GM21737 (cell line): ENCODE measurements around the gene FAM110C.
"Not testable (repeated sequence)": the region's sequence is repeated elsewhere in the genome, so short reads cannot be mapped to it uniquely, and the experiment has no call there.

ENCODE experiments used
- ATAC-seq: cut with Tn5 transposase; IDR thresholded peaks from one replicate; pipeline ENCODE4 v1.9.1; 2021; ENCODE audit warnings: mild to moderate bottlenecking, moderate library complexity; ENCODE audit not compliant: unreplicated experiment

FAM110C gene

DNA sequence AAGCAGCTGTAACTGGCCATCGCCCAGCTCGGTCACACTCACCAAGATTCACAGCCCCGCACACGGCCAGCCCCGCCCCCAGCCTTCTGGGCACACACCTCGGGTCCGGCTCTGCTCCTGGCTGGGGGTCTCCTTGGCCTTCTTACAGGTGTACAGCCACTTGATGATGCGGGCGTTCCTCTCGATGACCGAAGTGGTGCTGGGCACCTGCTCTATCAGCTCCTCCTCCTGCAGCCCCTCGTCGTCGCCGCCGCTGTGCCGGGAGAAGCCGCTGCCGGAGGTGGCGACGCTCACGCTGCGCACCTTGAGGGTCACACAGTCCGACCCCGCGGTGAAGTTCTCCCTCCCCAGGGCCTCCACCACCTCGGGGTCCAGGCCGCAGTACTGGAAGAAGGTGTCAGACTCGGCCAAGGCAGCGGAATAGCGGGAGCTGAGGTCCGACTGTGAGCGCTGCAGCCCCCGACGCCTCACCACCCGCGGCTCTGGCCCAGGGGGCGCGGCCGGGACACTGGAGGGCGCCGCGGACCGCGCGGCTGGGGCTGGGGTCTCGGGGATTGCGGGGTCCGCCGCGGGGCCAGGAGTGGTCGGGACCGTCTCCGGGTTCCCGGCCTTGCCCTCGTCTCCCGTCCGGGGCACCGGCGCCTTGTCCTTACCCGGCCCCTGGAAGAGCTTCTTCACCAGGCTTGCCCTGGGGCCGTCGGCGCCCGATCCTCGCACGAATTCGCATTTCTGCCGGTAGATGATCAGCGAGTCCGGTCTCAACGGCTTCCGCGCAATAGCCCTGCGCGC, 769 bp downstream of the FAM110C start:
- no peak for ATAC-seq

DNA sequence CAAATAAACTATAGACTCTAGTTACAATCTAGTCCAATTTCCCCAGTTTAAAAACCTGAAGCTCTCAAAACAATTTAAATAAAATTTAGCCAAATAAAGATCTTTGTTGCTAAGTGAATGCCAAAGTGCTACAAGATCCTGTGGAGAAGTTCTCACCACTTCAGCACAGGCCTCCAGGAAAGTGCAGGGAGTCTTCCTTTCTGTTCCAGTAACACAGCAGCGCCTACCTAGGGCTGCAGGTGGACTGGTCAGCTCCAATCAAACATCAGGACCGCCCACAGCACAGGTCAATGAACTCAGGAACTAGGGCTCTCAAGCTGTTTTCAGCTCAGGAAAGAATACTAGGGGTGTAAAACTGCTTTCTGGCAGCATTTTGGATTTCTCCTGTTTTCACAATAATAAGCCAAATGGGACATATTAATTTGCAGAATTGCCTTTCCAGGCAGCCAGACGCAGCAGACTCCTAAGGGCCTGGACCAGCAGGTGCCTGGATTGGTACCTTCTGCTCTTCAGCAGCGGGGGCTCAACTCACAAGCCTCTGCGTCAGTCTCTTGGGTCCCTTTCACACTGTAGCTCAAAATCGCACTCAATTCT, 1.5 kb downstream of the FAM110C start:
- ATAC-seq, result no peak

DNA sequence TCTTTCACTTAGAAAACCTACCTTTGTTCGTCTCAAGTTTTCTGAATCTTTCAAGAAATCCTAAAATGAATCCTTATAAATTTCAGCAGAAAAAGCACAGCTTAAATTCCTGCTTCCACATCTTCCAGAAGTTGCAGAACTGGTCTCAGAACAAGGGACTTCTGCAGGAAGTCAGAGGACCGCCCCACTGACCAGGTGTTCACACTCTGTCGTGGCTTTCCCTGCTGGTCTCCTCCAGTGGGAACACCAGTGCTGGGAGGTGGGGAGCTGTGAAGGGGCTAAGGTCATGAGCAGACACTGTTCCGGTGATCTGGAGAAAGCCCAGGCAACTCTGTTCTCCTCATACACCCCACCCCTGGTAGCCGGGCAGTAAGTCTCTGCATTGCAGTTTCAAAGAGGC, 3.5 kb downstream of the FAM110C start:
- no peak for ATAC-seq

DNA sequence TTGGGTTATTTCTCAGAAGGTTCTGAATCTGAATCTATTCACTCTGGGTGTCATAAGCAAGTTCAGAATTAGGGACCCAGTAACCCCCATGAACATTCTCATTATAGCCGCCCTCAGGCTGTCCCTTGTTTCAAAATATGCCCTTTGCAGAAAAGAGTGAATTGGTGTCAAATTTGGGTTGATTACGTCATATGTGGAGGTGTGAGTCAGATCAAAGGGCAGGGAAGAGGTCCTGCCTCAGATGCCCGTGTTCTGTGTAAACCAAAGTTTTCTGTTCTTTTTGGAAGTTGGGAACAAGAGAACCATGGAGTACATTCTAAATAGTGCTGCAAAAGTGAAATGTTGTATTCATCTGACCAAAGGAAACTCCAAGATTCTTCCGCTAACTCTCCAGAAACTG, 5.8 kb downstream of the FAM110C start:
- no peak for ATAC-seq

DNA sequence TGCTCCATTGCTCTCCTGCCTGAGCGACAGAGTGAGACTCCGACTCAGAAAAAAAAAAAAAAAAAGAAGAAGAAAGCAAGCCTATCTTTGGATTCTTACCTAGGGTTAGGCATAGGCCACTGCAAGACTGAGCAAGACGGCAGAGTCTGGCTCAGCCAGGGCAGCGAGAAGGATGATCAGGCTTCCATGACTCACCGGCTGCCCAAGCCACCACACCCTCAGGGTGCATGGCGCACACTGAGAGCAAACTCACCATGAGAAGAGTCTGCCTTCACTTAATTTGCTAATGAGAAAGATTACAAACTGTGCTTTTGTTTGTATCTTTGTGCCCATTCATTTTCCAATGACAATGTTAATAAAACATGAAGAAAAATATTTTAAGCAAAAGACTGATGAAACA, 8.2 kb downstream of the FAM110C start:
- ATAC-seq, result no peak

DNA sequence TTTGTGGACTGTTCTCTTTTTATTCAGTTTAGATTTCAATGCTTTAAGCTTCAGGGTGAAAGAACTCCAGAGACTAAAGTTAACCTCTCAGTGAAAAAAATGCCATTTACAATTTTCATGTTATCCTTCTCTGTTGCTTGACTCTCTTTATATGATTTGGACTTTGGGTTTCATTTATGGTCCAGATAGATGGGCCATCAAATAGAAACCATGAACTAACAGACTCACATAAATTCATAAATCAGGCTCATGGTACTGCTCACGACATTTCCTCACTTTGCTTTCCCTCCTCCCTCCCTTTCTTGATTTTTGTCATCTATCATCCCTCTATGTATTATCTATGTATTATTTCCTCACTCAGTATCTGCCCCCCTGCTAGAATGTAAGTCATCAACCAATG, 10.0 kb downstream of the FAM110C start:
- no peak for ATAC-seq

DNA sequence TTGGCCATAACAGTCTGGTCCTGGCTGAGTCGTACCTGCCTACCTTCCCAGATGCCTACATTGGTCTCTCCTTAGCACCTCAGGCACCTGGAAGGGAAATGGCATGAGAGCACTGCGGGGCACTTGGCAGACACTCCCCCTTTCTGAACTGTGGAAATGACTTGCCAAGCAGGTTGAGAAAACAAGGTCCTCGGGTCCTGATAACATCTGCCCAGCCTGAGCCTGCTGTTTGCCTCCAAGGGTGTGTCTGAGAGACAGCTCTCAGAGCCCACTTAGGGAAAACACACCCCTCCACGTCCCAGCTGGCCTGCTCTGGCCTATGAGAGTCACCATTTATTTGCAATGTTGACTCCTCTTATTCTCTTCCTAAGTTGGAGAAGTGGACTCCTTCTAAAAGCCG, 10.5 kb downstream of the FAM110C start:
- no peak for ATAC-seq

DNA sequence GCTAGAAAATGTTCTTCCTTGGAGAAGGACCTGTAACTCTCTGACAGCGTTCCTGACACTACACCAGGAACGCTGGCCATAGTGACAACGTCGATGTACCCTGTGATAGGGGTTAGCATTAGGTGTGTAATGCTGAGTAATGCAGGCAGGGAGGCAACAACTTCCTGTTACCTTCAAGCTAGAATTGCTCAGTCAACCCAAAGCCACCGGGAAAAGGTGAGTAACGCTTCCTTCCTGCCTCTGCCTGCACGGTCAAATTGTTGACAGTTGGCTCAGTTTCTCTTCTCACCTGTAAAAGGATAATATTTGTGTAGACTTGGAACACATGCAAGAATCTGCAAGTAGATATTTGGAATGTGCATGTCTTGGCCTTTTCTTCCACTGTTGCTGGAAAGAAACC, 12.7 kb downstream of the FAM110C start:
- ATAC-seq, result peak; percentile 58

DNA sequence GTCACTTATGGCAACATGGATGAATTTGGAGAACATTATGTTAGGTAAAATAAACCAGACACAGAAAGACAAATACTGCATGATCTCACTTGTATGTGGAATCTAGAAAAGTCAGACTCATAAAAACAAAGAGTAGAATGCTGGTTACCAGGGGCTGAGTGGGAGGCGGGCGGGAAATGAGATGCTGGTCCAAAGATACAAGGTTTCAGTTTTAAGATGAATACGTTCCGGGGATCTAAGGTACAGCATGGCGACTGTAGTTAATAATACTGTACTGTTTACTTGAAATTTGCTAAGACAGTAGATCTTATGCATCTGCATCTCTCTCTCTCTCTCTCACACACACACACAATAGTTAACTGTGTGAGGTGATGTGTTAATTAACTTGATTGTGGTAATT, 14.2 kb downstream of the FAM110C start:
- ATAC-seq, result no peak

DNA sequence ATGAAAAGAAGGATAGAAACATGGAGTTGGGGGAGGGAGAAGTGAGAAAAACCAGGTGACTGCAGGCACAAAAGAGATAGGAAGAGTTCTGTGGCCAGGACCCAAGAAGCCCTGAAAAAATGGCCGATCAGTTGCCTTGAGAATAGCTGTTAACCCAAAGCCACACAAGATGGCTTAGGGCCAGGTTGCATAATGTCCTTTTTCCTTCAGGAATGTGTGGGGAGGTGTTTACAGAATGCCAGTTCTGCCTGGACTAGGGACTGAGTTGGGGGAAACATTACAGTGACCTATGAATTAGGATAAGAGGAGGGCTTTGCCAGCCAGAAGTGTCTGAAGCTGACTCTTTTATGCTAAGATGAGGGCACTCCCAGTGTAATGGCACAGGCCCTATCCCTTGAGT, 17.1 kb downstream of the FAM110C start:
- ATAC-seq, result no peak

DNA sequence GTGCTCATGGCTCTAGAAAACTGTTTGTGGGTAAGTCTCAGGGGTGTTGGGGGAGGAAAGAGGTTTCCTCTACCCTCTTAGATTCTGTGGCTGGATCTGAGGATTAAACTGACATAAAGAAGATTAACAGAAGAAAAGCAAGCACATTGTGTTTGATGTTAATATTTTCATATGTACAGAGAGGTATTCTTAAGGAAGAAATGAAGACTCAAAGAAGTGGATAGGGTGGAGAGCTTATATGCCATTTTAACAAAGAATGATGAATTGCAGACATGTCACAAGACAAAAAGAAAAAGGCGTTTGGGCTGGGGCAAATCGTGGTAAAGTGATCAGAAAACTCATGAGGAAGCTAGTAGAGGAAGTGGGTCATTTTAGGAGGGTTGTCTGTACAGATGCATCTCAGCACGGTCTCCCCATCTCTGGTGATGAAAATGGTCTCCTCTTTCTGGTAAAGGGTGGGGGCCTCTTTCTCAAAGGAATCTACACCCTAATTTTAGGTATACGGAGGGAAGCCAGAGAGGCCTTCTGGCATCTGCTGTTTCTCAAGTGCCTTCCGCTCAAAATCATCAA, 17.8 kb downstream of the FAM110C start:
- ATAC-seq, result no peak

DNA sequence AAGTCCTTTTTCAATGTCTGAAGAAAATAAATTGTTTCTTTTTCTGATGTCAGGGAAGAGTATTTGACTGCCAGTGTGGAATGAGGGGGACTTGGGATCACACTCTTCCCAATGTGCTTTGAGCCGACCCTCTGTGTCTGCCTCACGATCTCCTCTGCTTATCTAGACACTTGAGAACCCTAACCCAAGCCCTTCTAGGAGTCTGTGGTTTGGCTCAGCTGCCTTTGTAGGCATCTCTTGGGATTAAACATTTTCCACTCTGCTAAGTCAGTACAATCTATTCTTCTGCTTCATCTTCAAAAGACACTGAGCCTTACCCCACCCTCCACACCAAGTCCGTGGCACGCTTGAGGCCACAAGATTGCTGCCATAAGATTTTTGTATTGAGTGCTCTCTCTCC, 19.4 kb downstream of the FAM110C start:
- ATAC-seq, result no peak

DNA sequence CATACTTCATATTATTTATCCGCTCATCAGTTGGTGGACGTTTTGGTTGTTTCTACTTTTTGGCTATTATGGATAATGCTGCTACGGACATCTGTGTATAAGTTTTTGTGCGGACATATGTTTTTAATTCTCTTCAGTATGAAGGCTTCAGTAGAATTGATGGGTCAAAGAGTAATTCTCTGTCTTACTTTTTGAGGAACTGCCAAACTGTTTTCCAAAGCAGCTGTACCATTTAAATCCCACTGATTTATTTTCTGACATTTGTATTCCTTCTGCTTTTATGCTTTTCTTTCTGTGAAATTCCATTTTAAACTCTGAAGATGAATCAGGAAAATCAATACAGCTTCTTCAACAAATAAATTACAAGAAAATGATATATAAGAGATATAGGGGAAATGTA, 20.8 kb downstream of the FAM110C start:
- ATAC-seq, result no peak

DNA sequence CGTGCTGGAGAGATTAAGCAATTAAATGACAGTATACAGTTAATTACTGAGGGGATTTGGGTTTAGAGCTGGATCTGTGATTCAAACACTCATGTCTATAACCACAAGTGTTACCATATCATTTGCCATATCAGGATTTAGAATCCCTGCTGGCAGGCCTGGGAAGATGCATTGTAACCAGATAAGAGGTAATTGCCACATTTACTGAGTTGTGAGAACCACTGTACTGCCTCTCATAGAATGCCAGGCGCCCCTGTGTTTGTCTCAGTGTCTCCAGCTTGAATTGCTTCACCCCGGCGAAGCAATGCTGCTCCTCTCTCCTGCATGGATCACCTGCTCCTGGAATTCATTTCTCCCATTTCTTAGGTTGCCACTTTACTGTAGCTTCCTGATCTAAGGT, 21.7 kb downstream of the FAM110C start:
- ATAC-seq, result not testable (repeated sequence)

DNA sequence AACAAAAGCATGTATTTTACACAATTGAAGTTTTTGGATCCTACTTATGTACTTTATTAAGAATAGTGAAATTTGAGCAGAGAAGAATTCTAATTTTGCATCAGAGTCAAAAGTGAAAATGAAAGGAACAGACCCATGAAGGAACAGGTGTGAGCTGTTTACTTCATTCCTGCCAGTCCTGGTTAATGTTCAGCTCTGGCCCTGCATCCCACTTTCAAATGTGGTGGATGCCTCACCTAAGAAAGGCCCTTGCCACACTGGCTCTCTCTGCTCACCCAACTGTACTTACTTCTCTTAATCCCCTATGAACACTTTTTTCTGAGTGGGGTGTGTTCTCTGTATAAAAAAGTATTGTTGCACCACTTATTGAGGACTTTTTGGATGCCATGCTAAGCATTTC, 22.2 kb downstream of the FAM110C start:
- ATAC-seq, result peak; percentile 97

DNA sequence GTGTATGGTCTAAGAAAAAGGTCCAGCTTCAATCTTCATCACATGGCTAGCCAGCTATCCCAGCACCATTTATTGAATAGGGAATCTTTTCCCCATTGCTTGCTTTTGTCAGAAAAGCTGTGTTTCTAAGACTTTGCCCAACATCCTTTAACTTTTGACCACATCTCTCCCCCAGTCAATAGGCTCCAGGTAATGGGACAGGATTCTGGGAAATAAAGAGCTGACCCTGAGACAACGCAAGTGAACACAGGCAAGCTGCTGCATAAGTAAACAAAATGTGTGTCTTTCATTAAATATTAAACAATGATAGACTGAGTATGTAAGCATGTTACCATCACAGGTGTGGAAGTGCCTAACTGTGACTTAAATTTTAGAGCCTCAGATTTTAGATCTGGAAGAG, 23.0 kb downstream of the FAM110C start:
- no peak for ATAC-seq

DNA sequence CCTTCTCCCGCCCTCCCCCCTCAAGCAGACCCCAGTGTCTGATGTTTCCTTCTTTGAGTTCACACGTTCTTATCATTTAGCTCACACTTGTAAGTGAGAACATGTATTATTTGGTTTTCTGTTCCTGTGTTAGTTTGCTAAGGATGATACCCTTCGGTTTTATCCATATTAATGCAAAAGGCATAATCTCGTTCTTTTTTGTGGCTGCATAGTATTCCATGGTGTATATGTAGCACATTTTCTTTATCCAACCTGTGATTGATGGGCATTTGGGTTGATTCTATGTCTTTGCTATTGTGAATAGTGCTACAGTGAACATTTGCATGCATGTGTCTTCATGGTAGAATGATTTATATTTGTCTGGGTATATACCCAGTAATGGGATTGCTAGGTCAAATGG, 24.1 kb downstream of the FAM110C start:
- ATAC-seq, result not testable (repeated sequence)

DNA sequence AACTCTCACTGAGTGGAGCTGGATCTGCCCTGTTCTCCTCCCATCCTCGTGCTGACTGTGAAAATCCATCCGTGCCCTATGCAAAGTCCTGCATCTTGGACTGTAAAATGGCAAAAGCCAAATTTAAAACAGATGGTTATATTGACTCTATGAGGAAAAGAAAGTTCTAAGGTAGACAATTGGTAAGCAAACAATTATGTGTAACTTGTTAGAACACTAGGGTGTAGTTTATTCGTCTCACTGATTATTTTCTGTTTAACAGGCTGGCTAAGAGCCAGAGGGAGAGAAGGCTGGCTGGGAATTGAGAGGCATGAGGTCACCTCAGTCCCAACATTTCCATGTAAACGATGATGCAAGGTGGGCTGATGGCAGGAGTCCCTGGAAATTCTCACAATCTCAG, 26.0 kb downstream of the FAM110C start:
- ATAC-seq, result not testable (repeated sequence)

DNA sequence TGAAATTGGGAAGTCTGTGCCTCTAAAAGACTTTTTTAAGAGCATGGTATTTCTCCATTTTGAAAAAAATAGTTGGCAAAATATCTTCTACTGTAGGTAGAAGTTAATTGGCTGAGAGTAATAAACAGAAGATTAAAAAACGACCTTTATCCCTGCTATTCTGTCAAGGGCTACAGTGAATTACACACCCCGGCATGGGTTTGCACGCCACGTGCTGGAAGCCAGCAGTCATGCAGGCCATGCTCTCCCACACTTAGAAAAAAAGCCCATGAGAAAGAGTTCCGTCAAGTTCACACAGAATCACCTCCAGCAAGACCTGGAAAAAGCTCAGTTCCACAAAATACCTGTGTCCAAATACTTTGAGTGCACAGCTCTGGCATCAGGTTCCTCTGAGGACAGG, 26.8 kb downstream of the FAM110C start:
- ATAC-seq, result no peak

DNA sequence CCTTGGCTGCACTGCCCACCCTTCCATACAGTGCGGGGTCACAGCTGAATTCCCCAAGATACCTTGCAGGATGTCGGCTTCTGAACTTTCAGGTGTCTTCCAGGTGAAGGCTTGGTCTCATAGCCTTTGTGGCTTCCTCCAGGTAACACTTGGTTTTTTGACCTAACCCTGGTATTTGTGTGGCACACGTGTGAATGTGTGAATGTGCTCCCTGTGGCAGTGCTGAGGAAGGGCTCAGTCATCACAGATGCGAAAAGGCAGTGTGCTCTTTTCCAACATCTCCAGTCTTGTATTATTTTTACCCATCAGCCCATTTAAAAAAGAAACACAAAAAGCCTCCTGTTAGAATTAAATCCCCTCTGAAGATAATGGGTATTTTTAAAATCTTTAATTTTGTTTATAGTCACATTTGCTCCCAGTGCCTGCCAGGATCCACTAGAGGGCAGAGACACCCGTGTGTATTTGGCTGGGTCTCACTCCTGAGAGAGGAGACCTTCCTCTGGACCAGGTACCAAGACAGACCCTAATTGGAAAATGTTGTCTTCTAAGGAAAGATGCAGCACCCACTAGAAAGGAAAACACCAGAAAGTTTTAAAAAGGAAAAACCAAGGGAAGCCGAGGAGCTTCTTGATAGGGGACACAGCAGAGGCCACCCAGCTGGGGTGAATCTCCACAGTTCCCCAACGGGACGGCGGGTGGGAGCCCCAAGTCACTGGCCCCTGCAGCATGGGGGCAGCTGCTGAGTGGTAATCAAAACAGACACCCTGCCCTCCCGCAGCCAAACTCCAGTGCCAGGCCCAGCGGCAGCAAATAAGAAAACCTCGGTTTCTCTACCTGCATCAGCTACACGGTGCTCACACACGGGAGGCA, 27.7 kb downstream of the FAM110C start:
- ATAC-seq, result no peak

DNA sequence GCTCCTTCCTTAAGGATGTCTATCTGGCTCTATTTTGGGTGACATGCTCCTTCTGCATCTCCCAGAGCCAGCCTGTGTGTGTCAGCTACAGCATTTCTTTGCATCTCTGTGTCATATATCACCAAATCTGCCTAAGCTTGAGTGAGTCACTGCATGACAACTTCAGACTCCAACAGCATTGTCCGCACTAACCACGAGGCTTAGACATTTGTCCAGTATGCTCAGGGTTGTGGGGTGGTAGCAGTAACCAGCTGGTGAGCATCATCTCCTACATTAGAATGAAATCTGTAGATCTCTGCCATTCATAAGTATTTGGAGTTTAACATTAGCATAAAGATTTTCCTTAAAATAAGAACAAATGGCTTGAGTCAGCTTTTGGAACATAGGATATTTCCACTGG, 30.4 kb downstream of the FAM110C start:
- ATAC-seq, result not testable (repeated sequence)
